ENCODE measurements around the gene PARP4.
A peak's percentile ranks its signal among the peaks of the same experiment; 100 is the strongest.
"Not testable (repeated sequence)": the region's sequence is repeated elsewhere in the genome, so short reads cannot be mapped to it uniquely, and the experiment has no call there.

The PARP4 gene

GRCh38 chr13:24503379-24503696 is 9.2 kb downstream of the PARP4 start:
- H3K4me3 ChIP-seq (ENCODE audit: low read depth, low read length) = no peak overlapping the region

GRCh38 chr13:24502533-24503378 is 9.8 kb downstream of the PARP4 start:
- no peak overlapping the region for H3K4me3 ChIP-seq (ENCODE audit: low read depth, low read length)
- no peak for TF ChIP-seq CTCF (IDR thresholded peaks at IDR 0.05; ENCODE audit: low read depth, low read length)
- DNase-seq (ENCODE audit: low read depth, low spot score) = peak; percentile 63
- in situ Hi-C loops (cut with HindIII; ENCODE audit: low sequenced_read_pairs) = no loop called here

More at GRCh38 chr13:24503379-24503696, 9.2 kb downstream of the PARP4 start:
- DNase-seq (ENCODE audit: low read depth, low spot score) = no peak
- no peak for TF ChIP-seq CTCF (IDR thresholded peaks at IDR 0.05; ENCODE audit: low read depth, low read length)
- in situ Hi-C loops (cut with HindIII; ENCODE audit: low sequenced_read_pairs) = no loop called here

GRCh38 chr13:24500977-24501376 is 11.6 kb downstream of the PARP4 start:
- in situ Hi-C loops (cut with HindIII; ENCODE audit: low sequenced_read_pairs) = no loop called here
- TF ChIP-seq CTCF (IDR thresholded peaks at IDR 0.05; ENCODE audit: low read depth, low read length) = no peak
- no peak overlapping the region for H3K4me3 ChIP-seq (ENCODE audit: low read depth, low read length)
- peak; percentile 56 for DNase-seq (ENCODE audit: low read depth, low spot score)

GRCh38 chr13:24497742-24498141 is 14.8 kb downstream of the PARP4 start:
- DNase-seq (ENCODE audit: low read depth, low spot score) = no peak
- in situ Hi-C loops (cut with HindIII; ENCODE audit: low sequenced_read_pairs) = no loop called here
- H3K4me3 ChIP-seq (ENCODE audit: low read depth, low read length) = no peak overlapping the region
- TF ChIP-seq CTCF (IDR thresholded peaks at IDR 0.05; ENCODE audit: low read depth, low read length) = no peak

- in situ Hi-C loops (cut with HindIII; ENCODE audit: low sequenced_read_pairs); H3K4me3 ChIP-seq (ENCODE audit: low read depth, low read length); DNase-seq (ENCODE audit: low read depth, low spot score): not testable (repeated sequence)
Measured at GRCh38 chr13:24496295-24496694, 16.3 kb downstream of the PARP4 start.

- DNase-seq (ENCODE audit: low read depth, low spot score) = no peak
- in situ Hi-C loops (cut with HindIII; ENCODE audit: low sequenced_read_pairs) = no loop called here
- H3K4me3 ChIP-seq (ENCODE audit: low read depth, low read length) = no peak overlapping the region
- TF ChIP-seq CTCF (IDR thresholded peaks at IDR 0.05; ENCODE audit: low read depth, low read length) = no peak
Measured at GRCh38 chr13:24495151-24495729, 17.3 kb downstream of the PARP4 start.

GRCh38 chr13:24493356-24493755 is 19.2 kb downstream of the PARP4 start:
- no peak overlapping the region for H3K4me3 ChIP-seq (ENCODE audit: low read depth, low read length)
- no peak for TF ChIP-seq CTCF (IDR thresholded peaks at IDR 0.05; ENCODE audit: low read depth, low read length)
- in situ Hi-C loops (cut with HindIII; ENCODE audit: low sequenced_read_pairs) = no loop called here
- no peak for DNase-seq (ENCODE audit: low read depth, low spot score)

All from astrocyte of the spinal cord (primary cell).